K562 (cell line): ENCODE data around the gene FXYD1. TPM values are rescaled to one million over a fixed set of nuclear protein-coding genes. Genes with fewer than 3 reads are reported as not detected.

Experiments used
- ATAC-seq: fragments of 200-7000 bp; cut with Tn5 transposase; 3 replicates; pipeline ENCODE4 v1.9.1; 2020; ENCODE audit warnings: moderate library complexity
- BruUV-seq: library from RNA; stranded (reverse); fragments of 400-500 nt; replicated peaks from 2 replicates; lab custom pipeline; 2021; lab: Mats Ljungman, UMichigan
- CTCF ChIA-PET: fragments of 300-600 bp; formaldehyde crosslinking; extraction: SDS; loops from one replicate; lab custom pipeline; 2021; ENCODE audit warnings: low intra/inter-chr PET ratio; lab: Yijun Ruan, JAX
- POLR2A ChIA-PET: fragments of 300-600, 350-650 bp; sonication (Branson Sonifier 250); formaldehyde crosslinking; extraction: SDS; loops from one replicate; lab custom pipeline; 2021; ENCODE audit warnings: antibody characterized with exemption, inconsistent platforms; lab: Yijun Ruan, JAX
- DNase-seq, 4 experiments: peaks; one replicate each; pipeline versions ENCODE4 v3.0.0 to v3.0.0-alpha.2; 2011 to 2018; ENCODE audit warnings: low spot score in 3 of 4, mixed read lengths in 3 of 4; ENCODE audit errors: extremely low read depth in 1 of 4
- FAIRE-seq: peaks from 2 replicates; lab custom pipeline; 2011; peaks lifted over from hg19 to GRCh38; lab: Jason Lieb, UNC
- H2AFZ ChIP-seq: 2 replicates; pipeline ENCODE4 v1.6.0; 2011; ENCODE audit warnings: low read depth, low read length, control low read depth, inconsistent platforms
- H3K27ac ChIP-seq: fragments of 200-600 bp; 3 replicates; pipeline ENCODE4 v1.8.0; 2011; ENCODE audit warnings: low read depth, mild to moderate bottlenecking, control low read depth, inconsistent platforms, low read length, moderate library complexity, mixed read lengths; ENCODE audit errors: extremely low read depth
- H3K27me3 ChIP-seq, 2 experiments: fragments of 300-600 bp in 1 of 2; 2 replicates in 1 of 2; 3 replicates in 1 of 2; pipeline versions ENCODE4 v1.6.0 to v1.8.0; 2011; ENCODE audit warnings: inconsistent platforms in 2 of 2, low read length in 2 of 2, mild to moderate bottlenecking in 1 of 2, mixed read lengths in 1 of 2, moderate library complexity in 1 of 2; ENCODE audit not compliant: control insufficient read depth in 2 of 2, insufficient read depth in 2 of 2
- H3K36me3 ChIP-seq: fragments of 300-600 bp; 3 replicates; pipeline ENCODE4 v1.8.0; 2011; ENCODE audit warnings: mild to moderate bottlenecking, low read length, inconsistent platforms; ENCODE audit not compliant: control insufficient read depth, insufficient read depth
- H3K4me1 ChIP-seq, 2 experiments: fragments of 200-600 bp in 1 of 2; replicated peaks in 1 of 2; 2 replicates in 1 of 2; 3 replicates in 1 of 2; pipeline versions ENCODE4 v1.5.1 to v1.8.0; 2011; ENCODE audit warnings: inconsistent platforms in 2 of 2, low read length in 2 of 2, mild to moderate bottlenecking in 1 of 2, mixed read lengths in 1 of 2, moderate library complexity in 1 of 2; ENCODE audit not compliant: control insufficient read depth in 2 of 2, insufficient read depth in 2 of 2
- H3K4me2 ChIP-seq: 2 replicates; pipeline ENCODE4 v1.6.1; 2011; ENCODE audit warnings: low read length, control low read depth, inconsistent platforms, mixed read lengths; ENCODE audit not compliant: insufficient read depth
- H3K4me3 ChIP-seq: fragments of 200-600 bp; sonication (generic), shearing (Covaris generic); 2 replicates; pipeline ENCODE4 v1.5.1; 2016; ENCODE audit warnings: control low read depth, inconsistent platforms
- H3K79me2 ChIP-seq: fragments of 200-600 bp; 3 replicates; pipeline ENCODE4 v1.8.0; 2011; ENCODE audit warnings: low read length, inconsistent platforms; ENCODE audit not compliant: control insufficient read depth, insufficient read depth
- H3K9ac ChIP-seq, 2 experiments: 2 replicates each; pipeline versions ENCODE4 v1.6.0 to v1.6.1; 2011; ENCODE audit warnings: low read depth in 2 of 2, low read length in 2 of 2, control low read depth in 1 of 2, inconsistent platforms in 1 of 2, mild to moderate bottlenecking in 1 of 2, mixed read lengths in 1 of 2; ENCODE audit not compliant: insufficient read depth in 1 of 2
- H3K9me1 ChIP-seq: one replicate; pipeline ENCODE4 v1.6.0; 2011; ENCODE audit warnings: inconsistent platforms, mild to moderate bottlenecking, low read length, moderate library complexity; ENCODE audit not compliant: control insufficient read depth, insufficient read depth
- H3K9me3 ChIP-seq: replicated peaks from 2 replicates; pipeline ENCODE4 v1.5.1; 2011; ENCODE audit warnings: low read depth, low read length, inconsistent platforms; ENCODE audit not compliant: control insufficient read depth, insufficient read depth
- H4K20me1 ChIP-seq: replicated peaks from 2 replicates; pipeline ENCODE4 v1.6.1; 2011; ENCODE audit warnings: low read length, inconsistent platforms, mixed read lengths; ENCODE audit not compliant: control insufficient read depth, insufficient read depth
- PPARD ChIP-seq: fragments of 250-450 bp; sonication (Bioruptor Pico); IDR thresholded peaks from 2 replicates; pipeline ENCODE4 v1.8.0; 2022; ENCODE audit warnings: inconsistent platforms, mild to moderate bottlenecking, moderate library complexity
- PTTG1 ChIP-seq: fragments of 450-650 bp; IDR thresholded peaks from 2 replicates; pipeline ENCODE4 v1.6.1; 2016; ENCODE audit warnings: low read depth, mild to moderate bottlenecking, missing genetic modification characterization, missing compliant biosample characterization
- RAD21 ChIP-seq, 2 experiments: fragments of 250-450 bp in 1 of 2; fragments of 450-650 bp in 1 of 2; sonication (Bioruptor Pico) in 1 of 2; formaldehyde crosslinking in 1 of 2; IDR thresholded peaks in 1 of 2; conservative IDR thresholded peaks in 1 of 2; 2 replicates each; pipeline versions ENCODE4 v1.4.0 to v1.8.0; 2020 to 2022; ENCODE audit warnings: mild to moderate bottlenecking in 2 of 2, moderate library complexity in 1 of 2
- SMARCE1 ChIP-seq: fragments of 450-650 bp; IDR thresholded peaks from 2 replicates; pipeline ENCODE4 v1.7.1; 2016; ENCODE audit warnings: mild to moderate bottlenecking
- SREBF2 ChIP-seq: sonication (generic); formaldehyde crosslinking; IDR thresholded peaks from 2 replicates; pipeline ENCODE4 v1.4.0; 2020; ENCODE audit warnings: mild to moderate bottlenecking, missing genetic modification reagents
- WGBS: fragments of 100-300 bp; shearing (Covaris generic); methylation state at CpG from one replicate; pipeline ENCODE4 v1.1.6; 2016; ENCODE audit warnings: low coverage, mixed read lengths; ENCODE audit not compliant: insufficient coverage; ENCODE audit errors: missing lambda C conversion rate; 5-methylcytosine and 5-hydroxymethylcytosine counted together
- in situ Hi-C: fragments of 300-500 bp; cut with MboI; formaldehyde crosslinking; loops from 4 replicates; pipeline ENCODE4 v1.15.0; 2018; ENCODE audit warnings: inconsistent platforms, mixed read lengths
- intact Hi-C: fragments of 100-400 bp; cut with micrococcal nuclease; formaldehyde crosslinking; loops from 2 replicates; pipeline ENCODE4 v1.14.2; 2022
- polyA plus RNA-seq, 8 experiments: library from polyadenylated mRNA; depleted of rRNA in 4 of 8; stranded (reverse) in 5 of 8; unstranded in 3 of 8; fragments of >200 nt; fragmentation: Nextera tagmentation in 2 of 8; fragmentation: Illumina TruSeq in 1 of 8; extraction: Ambion mirVana in 2 of 8; extraction: Trizol in 1 of 8; gene quantifications; 2 replicates each; pipeline versions ENCODE4 v1.2.1 to v1.2.3, GENCODE V29; 2011 to 2014; ENCODE audit warnings: inconsistent platforms in 1 of 8, missing spikeins in 1 of 8
- total RNA-seq, 7 experiments: library from RNA; depleted of rRNA in 6 of 7; stranded (reverse); fragments of >200 nt in 6 of 7; fragmentation: Illumina TruSeq in 2 of 7; extraction: Trizol in 2 of 7; gene quantifications; 2 replicates each; pipeline versions ENCODE4 v1.2.1 to v1.2.3, GENCODE V29; 2011 to 2021; ENCODE audit warnings: low replicate concordance in 1 of 7
- TF ChIP-seq, protein P1 (sequence below): sonication (generic); formaldehyde crosslinking; IDR thresholded peaks from 2 replicates; pipeline ENCODE4 v1.8.0; 2022; ENCODE audit warnings: mild to moderate bottlenecking, missing genetic modification reagents
- TF ChIP-seq, protein P2 (sequence below): sonication (generic); formaldehyde crosslinking; IDR thresholded peaks from 2 replicates; pipeline ENCODE4 v1.8.1; 2023; ENCODE audit warnings: mild to moderate bottlenecking, missing genetic modification reagents

FXYD1 gene
- total and polyA plus RNA-seq, 9 of the 15 experiments (the other 6 are each of a cell fraction or from before 2014, with no cell fraction given) = 0.40 to 3.2 (median 1.8) TPM; not detected in 3

DNA sequence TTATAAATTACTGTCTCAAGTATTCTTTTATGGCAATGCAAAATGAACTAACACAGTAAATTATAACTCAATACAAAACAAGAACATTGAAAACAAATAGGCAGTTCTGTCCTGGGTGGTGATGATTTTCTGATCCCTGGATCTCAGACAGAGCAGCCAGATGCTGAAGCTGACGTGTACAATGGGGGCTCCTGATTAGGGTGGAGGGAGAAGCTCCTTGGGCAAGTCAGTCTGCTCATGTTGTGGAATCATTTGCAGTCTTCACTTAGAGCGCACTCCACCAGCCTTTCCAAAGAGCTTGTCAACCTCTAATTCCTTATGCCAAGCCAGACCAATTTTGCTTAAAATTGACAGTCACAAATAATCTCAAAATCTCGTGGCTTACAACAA lies 37.6 kb downstream of the FXYD1 start:
- TF ChIP-seq, protein P1, sequence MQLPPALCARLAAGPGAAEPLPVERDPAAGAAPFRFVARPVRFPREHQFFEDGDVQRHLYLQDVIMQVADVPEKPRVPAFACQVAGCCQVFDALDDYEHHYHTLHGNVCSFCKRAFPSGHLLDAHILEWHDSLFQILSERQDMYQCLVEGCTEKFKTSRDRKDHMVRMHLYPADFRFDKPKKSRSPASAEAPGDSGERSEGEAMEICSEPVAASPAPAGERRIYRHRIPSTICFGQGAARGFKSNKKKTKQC (CRISPR knock-in tag) = no peak
- no peak for TF ChIP-seq PPARD (CRISPR knock-in tag)
- TF ChIP-seq, protein P2, sequence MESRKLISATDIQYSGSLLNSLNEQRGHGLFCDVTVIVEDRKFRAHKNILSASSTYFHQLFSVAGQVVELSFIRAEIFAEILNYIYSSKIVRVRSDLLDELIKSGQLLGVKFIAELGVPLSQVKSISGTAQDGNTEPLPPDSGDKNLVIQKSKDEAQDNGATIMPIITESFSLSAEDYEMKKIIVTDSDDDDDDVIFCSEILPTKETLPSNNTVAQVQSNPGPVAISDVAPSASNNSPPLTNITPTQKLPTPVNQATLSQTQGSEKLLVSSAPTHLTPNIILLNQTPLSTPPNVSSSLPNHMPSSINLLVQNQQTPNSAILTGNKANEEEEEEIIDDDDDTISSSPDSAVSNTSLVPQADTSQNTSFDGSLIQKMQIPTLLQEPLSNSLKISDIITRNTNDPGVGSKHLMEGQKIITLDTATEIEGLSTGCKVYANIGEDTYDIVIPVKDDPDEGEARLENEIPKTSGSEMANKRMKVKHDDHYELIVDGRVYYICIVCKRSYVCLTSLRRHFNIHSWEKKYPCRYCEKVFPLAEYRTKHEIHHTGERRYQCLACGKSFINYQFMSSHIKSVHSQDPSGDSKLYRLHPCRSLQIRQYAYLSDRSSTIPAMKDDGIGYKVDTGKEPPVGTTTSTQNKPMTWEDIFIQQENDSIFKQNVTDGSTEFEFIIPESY (CRISPR knock-in tag) = no peak
- no peak for TF ChIP-seq PTTG1 (tag)
- no peak for TF ChIP-seq RAD21 (CRISPR knock-in tag; conservative IDR thresholded peaks at IDR 0.05 in 1 of 2, IDR thresholded peaks at IDR 0.05 in 1 of 2)
- no peak for TF ChIP-seq SMARCE1
- TF ChIP-seq SREBF2 (CRISPR knock-in tag) = no peak
- FAIRE-seq = no peak
- CTCF ChIA-PET = no interaction called here

More for the DNA sequence above, 37.6 kb downstream of the FXYD1 start:
- BruUV-seq = no TSS peak
- H3K36me3 ChIP-seq = peaks cover 13% of the 10 kb centered on the region; the same call in 2 of the 3 replicates
- H3K9me3 ChIP-seq = peaks cover 22% of the 10 kb centered on the region; the same call in 1 of the 2 replicates
- no peak overlapping the region for H3K4me3 ChIP-seq
- no peaks in the 10 kb centered on the region for H3K27me3 ChIP-seq
- POLR2A ChIA-PET = interaction anchor here (0.5 to 1.5 kb wide), 5 partner anchors 10 to 63 kb away, joined by 3 read pairs; no protein-coding TSS in a partner anchor
- H3K79me2 ChIP-seq = no peaks in the 10 kb centered on the region
- H3K4me1 ChIP-seq = peaks cover 11 to 12% of the 10 kb centered on the region in 2 experiments; a peak in 3 of 5 replicates
- no peaks in the 10 kb centered on the region for H4K20me1 ChIP-seq
- H3K4me2 ChIP-seq = no peak overlapping the region
- intact Hi-C loops = no loop called here
- no peak overlapping the region for H3K27ac ChIP-seq
- peak overlapping the region; percentile 28; the same call in 1 of the 2 replicates for H2AFZ ChIP-seq
- 65% methylated on average over 3 of the region's 3 CpGs for WGBS
- no peak for DNase-seq
- in situ Hi-C loops = no loop called here
- ATAC-seq = no peak
- no peak overlapping the region for H3K9ac ChIP-seq
- no peaks in the 10 kb centered on the region for H3K9me1 ChIP-seq
